GM10266 (cell line): ENCODE measurements around the gene CEP97.
"Not testable (repeated sequence)": the region's sequence is repeated elsewhere in the genome, so short reads cannot be mapped to it uniquely, and the experiment has no call there.

Experiments
- DNase-seq: peaks from one replicate; pipeline ENCODE4 v3.0.0; 2012; ENCODE audit errors: extremely low spot score
- TF ChIP-seq, protein P1 (sequence below): IDR thresholded peaks from 2 replicates; pipeline ENCODE4 v1.5.1; 2012; ENCODE audit warnings: mild to moderate bottlenecking, low read depth; ENCODE audit not compliant: control insufficient read depth, insufficient read depth; ENCODE audit errors: missing control alignments

CEP97 gene

DNA sequence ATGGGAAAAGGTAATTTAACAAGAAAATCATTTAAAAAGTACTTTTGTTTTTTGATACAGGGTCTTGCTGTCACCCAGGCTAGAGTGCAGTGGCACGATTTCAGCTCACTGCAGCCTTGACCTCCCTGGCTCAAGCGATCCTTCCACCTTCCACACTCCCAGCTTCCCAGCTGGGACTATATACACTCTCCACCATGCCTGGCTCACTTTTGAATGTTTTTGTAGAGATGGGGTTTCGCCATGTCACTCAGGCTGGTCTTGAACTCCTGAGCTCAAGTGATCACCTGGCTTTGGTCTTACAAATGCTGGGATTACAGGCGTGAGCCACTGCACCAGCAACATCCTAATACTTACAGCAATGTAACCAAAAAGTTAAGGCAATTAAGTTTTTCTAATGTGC lies 43.9 kb upstream of the CEP97 start:
- no peak for DNase-seq
- TF ChIP-seq, protein P1, sequence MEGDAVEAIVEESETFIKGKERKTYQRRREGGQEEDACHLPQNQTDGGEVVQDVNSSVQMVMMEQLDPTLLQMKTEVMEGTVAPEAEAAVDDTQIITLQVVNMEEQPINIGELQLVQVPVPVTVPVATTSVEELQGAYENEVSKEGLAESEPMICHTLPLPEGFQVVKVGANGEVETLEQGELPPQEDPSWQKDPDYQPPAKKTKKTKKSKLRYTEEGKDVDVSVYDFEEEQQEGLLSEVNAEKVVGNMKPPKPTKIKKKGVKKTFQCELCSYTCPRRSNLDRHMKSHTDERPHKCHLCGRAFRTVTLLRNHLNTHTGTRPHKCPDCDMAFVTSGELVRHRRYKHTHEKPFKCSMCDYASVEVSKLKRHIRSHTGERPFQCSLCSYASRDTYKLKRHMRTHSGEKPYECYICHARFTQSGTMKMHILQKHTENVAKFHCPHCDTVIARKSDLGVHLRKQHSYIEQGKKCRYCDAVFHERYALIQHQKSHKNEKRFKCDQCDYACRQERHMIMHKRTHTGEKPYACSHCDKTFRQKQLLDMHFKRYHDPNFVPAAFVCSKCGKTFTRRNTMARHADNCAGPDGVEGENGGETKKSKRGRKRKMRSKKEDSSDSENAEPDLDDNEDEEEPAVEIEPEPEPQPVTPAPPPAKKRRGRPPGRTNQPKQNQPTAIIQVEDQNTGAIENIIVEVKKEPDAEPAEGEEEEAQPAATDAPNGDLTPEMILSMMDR = no peak

GRCh38 chr3:101685050-101685400 lies 39.4 kb upstream of the CEP97 start:
- TF ChIP-seq, protein P1 = no peak
- DNase-seq = no peak

DNA sequence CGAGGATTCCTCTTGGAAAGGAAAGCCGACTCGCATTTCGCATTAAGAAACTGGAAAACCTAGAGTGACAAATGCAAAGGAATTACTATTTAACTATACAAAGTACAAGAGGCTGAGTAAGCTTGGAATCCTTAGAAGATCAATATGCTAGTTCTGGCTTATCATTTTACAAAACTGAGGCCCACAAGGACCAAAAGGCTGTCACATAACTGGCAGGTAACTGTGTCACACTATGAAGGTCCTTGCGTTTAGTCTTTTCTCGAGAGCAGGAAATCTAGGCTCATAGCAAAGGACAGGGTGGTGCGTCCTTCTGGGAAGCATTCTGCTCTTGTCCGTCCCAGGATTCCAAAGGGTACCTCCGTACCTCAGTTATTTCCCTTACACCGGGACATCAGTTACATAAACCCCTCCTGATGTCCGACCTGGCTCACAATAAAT lies 38.5 kb upstream of the CEP97 start:
- no peak for DNase-seq
- TF ChIP-seq, protein P1 = no peak

DNA sequence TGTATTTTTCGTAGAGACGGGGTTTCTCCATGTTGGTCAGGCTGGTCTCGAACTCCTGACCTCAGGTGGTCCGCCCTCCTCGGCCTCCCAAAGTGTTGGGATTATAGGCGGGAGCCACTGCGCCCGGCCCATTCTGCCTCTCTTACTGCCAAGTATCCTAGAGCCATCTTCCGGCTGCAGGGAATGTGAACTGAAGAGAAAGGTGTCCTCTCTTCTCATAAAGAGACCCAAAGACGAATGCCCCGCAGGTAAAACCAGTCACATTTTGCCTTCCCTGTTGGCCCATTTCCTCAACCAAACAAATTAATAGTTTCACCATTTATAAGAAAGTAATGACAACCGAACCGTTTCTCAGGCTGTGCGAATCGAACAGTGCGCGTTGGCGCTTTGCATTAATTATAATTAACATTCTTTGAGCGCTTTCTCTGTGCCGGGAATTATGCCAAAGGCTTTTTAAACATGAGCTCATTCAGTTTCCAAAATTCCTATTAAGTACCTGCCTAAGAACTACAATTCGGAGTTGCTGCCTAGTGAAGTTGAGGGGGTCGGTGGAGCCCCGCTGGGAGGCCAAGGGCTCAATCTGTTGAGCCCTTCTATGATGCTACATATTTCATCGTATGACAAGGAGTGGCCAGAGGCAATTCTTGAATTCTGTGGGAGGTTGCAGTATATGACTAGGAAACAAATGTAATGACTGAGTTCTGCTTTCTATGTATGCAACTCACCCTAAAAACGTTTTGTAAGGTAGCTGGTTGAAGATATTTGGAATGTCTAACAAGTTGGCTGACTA lies 37.1 kb upstream of the CEP97 start:
- DNase-seq = no peak

DNA sequence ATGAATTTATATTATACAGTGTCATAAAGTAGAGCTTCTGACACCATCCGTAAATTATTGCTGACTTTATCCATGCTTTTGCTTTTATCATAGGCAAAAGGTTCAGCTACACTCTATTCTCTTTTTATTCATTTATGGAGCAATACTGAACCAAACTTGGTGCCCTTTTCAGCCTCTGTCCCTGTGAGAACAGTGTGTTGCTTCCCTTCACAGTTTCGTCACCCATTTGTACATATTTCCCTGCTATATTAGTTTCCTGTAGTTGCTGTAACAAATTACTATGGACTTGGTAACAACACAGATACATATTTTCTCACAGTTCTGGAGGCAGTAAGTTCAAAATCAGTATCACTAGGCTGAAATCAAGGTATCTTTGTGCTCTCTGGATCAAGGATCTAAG lies 35.1 kb upstream of the CEP97 start:
- TF ChIP-seq, protein P1 = no peak
- DNase-seq = no peak

More for the DNA sequence above, 37.1 kb upstream of the CEP97 start:
- TF ChIP-seq, protein P1 = no peak

DNA sequence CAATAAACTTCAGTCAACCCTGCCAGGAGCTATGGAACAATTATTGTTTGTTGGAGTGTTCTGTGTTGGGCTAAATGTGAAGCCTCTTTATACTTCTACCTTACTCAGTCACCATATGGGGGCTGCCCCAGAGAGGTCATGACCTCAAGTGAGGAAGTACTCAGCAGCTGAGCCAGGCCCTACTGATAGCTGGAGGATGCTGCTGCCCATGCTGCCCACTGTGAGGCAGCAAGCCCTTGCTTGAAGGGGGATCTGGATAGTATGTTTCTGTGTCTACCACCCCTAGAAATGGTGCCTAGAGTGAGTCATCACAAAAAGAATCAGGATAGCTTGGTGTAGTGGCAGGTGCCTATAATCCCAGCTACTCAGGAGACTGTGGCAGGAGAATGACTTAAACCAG lies 33.4 kb upstream of the CEP97 start:
- TF ChIP-seq, protein P1 = peak; percentile 20
- DNase-seq = no peak

- not testable (repeated sequence) for DNase-seq
Measured at GRCh38 chr3:101691685-101692671, 32.4 kb upstream of the CEP97 start.
